ENCODE data around the gene GRAP. TPM values are rescaled to one million over a fixed set of nuclear protein-coding genes. Genes with fewer than 3 reads are reported as not detected.

The GRAP gene
- total and polyA plus RNA-seq, 10 donors: 36.2 to 114 (median 47.4) TPM

- H3K27me3 ChIP-seq (replicated peaks in 1 of 7): no peaks in the 10 kb centered on the region
- H3K36me3 ChIP-seq: peaks cover 0 to 51% (median 13%) of the 10 kb centered on the region in 6 donors
- H3K9me3 ChIP-seq: no peaks in the 10 kb centered on the region
- TF ChIP-seq POLR2A (IDR thresholded peaks at IDR 0.05): no peak
- TF ChIP-seq CTCF (IDR thresholded peaks at IDR 0.05 in 8 of 11, conservative IDR thresholded peaks at IDR 0.05 in 3 of 11): no peak
- TF ChIP-seq POLR2AphosphoS5 (IDR thresholded peaks at IDR 0.05): no peak
- H3K4me3 ChIP-seq: no peak overlapping the region
- DNase-seq: no peak
- no peaks in the 10 kb centered on the region for H3K4me1 ChIP-seq
- 67 to 94% (median 80%) methylated on average over 3 to 4 of the region's 4 CpGs for WGBS, 5 donors
- H3K27ac ChIP-seq: no peak overlapping the region
- intact Hi-C loops (cut with DNase I; ENCODE audit: low total_unique reads): no loop called here
Observed at GRCh38 chr17:18976201-18976600, 70.6 kb downstream of the GRAP start.

DNA sequence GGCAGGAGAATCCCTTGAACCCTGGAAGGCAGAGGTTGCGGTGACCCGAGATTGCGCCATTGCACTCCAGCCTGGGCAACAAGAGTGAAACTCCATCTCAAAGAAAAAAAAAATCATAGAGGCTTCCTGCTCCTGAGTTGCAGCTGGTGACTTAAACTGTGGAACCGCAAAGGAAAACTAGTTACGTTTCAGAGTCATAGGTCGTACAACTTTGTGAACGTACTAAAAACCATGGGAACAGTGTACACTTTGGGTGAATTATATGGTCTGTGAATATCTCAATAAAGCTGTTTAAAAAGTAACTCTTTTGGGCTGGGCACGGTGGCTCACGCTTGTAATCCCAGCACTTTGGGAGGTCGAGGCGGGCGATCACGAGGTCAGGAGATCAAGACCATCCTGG, 71.2 kb downstream of the GRAP start:
- no peak overlapping the region for H3K4me3 ChIP-seq
- intact Hi-C loops (cut with DNase I; ENCODE audit: low total_unique reads): no loop called here
- no peak for TF ChIP-seq POLR2A (IDR thresholded peaks at IDR 0.05)
- no peak for TF ChIP-seq CTCF (IDR thresholded peaks at IDR 0.05 in 8 of 11, conservative IDR thresholded peaks at IDR 0.05 in 3 of 11)
- no peak for TF ChIP-seq POLR2AphosphoS5 (IDR thresholded peaks at IDR 0.05)
- no peaks in the 10 kb centered on the region for H3K9me3 ChIP-seq
- no peak overlapping the region for H3K27ac ChIP-seq
- no peaks in the 10 kb centered on the region for H3K4me1 ChIP-seq
- no peaks in the 10 kb centered on the region for H3K27me3 ChIP-seq (replicated peaks in 1 of 7)
- H3K36me3 ChIP-seq: peaks cover 0 to 57% (median 16%) of the 10 kb centered on the region in 6 donors
- WGBS, 5 donors: 87 to 95% (median 92%) methylated on average over 13 of the region's 13 CpGs
- no peak for DNase-seq

GRCh38 chr17:18974407-18975149, 72.2 kb downstream of the GRAP start:
- intact Hi-C loops (cut with DNase I; ENCODE audit: low total_unique reads): no loop called here
- peaks cover 0 to 7% (median 3%) of the 10 kb centered on the region in 6 donors for H3K4me1 ChIP-seq
- WGBS, 5 donors: 83 to 90% (median 89%) methylated on average over 9 to 10 of the region's 10 CpGs
- no peak overlapping the region for H3K4me3 ChIP-seq
- no peaks in the 10 kb centered on the region for H3K27me3 ChIP-seq (replicated peaks in 1 of 7)
- no peaks in the 10 kb centered on the region for H3K9me3 ChIP-seq
- no peak overlapping the region for H3K27ac ChIP-seq
- DNase-seq: no peak
- TF ChIP-seq POLR2AphosphoS5 (IDR thresholded peaks at IDR 0.05) (no peak), POLR2A (IDR thresholded peaks at IDR 0.05) (no peak), CTCF (IDR thresholded peaks at IDR 0.05 in 8 of 11, conservative IDR thresholded peaks at IDR 0.05 in 3 of 11) (no peak)
- peaks cover 0 to 54% (median 16%) of the 10 kb centered on the region in 6 donors for H3K36me3 ChIP-seq

GRCh38 chr17:18971801-18972200, 75.0 kb downstream of the GRAP start:
- H3K9me3 ChIP-seq: no peaks in the 10 kb centered on the region
- no peak overlapping the region for H3K4me3 ChIP-seq
- intact Hi-C loops (cut with DNase I; ENCODE audit: low total_unique reads): no loop called here
- no peak for DNase-seq
- peaks cover 0 to 26% (median 3%) of the 10 kb centered on the region in 6 donors for H3K36me3 ChIP-seq
- TF ChIP-seq POLR2AphosphoS5 (IDR thresholded peaks at IDR 0.05) (no peak), POLR2A (IDR thresholded peaks at IDR 0.05) (no peak), CTCF (IDR thresholded peaks at IDR 0.05 in 8 of 11, conservative IDR thresholded peaks at IDR 0.05 in 3 of 11) (no peak)
- no peak overlapping the region for H3K27ac ChIP-seq
- 95 to 99% (median 97%) methylated on average over 4 to 7 of the region's 7 CpGs for WGBS, 5 donors
- no peaks in the 10 kb centered on the region for H3K27me3 ChIP-seq (replicated peaks in 1 of 7)
- peaks cover 0 to 34% (median 16%) of the 10 kb centered on the region in 6 donors for H3K4me1 ChIP-seq
